MM.1S (cell line): ENCODE data around the gene C8G.

ENCODE experiments used
- EZH2 ChIP-seq: fragments of 300-600 bp; sonication (generic); optimal IDR thresholded peaks from 2 replicates; pipeline ENCODE3; 2017; ENCODE audit warnings: low read depth, mild to moderate bottlenecking, antibody characterized with exemption, low read length, mixed read lengths
- EZH2phosphoT487 ChIP-seq: fragments of 300-600 bp; sonication (generic); IDR thresholded peaks from 2 replicates; pipeline ENCODE4 v1.6.1; 2018; ENCODE audit warnings: antibody characterized with exemption, low read length
- TF ChIP-seq, protein P1 (sequence below): fragments of 300-600 bp; sonication (generic); IDR thresholded peaks from 2 replicates; pipeline ENCODE4 v1.5.1; 2016; ENCODE audit warnings: antibody characterized with exemption, low read length, mixed read lengths

- TF ChIP-seq, protein P1, sequence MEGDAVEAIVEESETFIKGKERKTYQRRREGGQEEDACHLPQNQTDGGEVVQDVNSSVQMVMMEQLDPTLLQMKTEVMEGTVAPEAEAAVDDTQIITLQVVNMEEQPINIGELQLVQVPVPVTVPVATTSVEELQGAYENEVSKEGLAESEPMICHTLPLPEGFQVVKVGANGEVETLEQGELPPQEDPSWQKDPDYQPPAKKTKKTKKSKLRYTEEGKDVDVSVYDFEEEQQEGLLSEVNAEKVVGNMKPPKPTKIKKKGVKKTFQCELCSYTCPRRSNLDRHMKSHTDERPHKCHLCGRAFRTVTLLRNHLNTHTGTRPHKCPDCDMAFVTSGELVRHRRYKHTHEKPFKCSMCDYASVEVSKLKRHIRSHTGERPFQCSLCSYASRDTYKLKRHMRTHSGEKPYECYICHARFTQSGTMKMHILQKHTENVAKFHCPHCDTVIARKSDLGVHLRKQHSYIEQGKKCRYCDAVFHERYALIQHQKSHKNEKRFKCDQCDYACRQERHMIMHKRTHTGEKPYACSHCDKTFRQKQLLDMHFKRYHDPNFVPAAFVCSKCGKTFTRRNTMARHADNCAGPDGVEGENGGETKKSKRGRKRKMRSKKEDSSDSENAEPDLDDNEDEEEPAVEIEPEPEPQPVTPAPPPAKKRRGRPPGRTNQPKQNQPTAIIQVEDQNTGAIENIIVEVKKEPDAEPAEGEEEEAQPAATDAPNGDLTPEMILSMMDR, result no peak
- TF ChIP-seq EZH2phosphoT487 (no peak), EZH2 (no peak)
These were observed 537 bp downstream of the C8G start for GRCh38 chr9:136945333-136946227.
